Sciatic nerve (tissue), 2 donors: ENCODE results near the gene CCDC198. TPM values are rescaled to one million over a fixed set of nuclear protein-coding genes. Genes with fewer than 3 reads are reported as not detected.

Experiments used
- ATAC-seq: fragments of 200-7000 bp; cut with Tn5 transposase; one replicate; pipeline ENCODE4 v1.9.1; 2020; ENCODE audit warnings: mild to moderate bottlenecking, moderate library complexity
- DNase-seq: peaks from one replicate; pipeline ENCODE4 v3.0.0-alpha.2; 2020; ENCODE audit warnings: low spot score
- intact Hi-C: fragments of 100-400 bp; cut with DNase I; formaldehyde crosslinking; loops from one replicate; pipeline ENCODE4 v1.14.2; 2022
- total RNA-seq: library from RNA; stranded (reverse); fragmentation: NEBNext Ultra II Directional; extraction: Animal tissue kit (Norgen Biotek cat#: 25700); gene quantifications from one replicate; pipeline ENCODE4 v1.2.1, GENCODE V29; 2021
- donor health status: DM: no; HTN: no; CAD: no.
- donor health status: DM: no; HTN: no; CAD: no.

CCDC198 gene, protein sequence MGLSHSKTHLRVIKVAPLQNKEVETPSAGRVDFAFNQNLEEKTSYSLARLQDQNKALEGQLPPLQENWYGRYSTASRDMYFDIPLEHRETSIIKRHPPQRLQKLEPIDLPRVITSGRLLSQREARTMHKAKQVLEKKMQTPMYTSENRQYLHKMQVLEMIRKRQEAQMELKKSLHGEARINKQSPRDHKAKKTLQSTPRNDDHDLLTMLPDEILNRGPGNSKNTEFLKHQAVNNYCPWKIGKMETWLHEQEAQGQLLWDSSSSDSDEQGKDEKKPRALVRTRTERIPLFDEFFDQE
- not detected for total RNA-seq

DNA sequence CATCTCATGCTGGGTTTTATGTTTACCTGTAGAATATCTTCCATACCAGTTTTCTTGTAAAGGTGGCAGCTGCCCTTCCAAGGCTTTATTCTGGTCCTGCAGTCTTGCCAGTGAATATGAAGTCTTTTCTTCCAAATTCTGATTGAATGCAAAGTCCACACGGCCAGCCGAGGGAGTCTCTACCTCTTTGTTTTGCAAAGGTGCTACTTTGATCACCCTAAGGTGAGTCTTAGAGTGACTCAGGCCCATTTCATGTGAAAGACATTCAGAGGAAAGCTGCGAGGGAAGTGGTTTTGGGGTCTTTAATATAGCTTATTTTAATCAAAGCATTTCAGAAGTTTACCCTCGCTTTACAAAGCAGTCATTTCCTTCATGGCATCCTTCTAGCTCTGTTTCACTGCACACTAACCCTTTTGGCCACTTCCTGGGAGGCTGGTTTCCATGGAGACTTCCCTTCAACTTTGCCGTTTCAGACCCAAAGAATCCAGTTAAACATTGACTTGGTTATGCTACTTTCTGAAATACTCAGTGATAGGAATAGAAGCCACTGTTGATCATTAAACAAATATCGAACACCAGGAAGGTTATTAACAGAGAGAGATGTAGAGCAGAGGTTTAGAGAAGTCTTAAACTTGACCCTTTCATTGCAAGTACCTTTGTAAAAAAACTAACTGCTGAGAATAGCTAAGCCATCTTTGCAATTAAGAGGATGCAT is at the start of gene CCDC198:
Gene CCDC198, minus strand, starts transcription at position 391 of the 715 bp plus-strand sequence. Its CDS starts 142 bp downstream, at position 249.
- intact Hi-C loops, result no loop called here
- ATAC-seq (no peak), DNase-seq (no peak)

DNA sequence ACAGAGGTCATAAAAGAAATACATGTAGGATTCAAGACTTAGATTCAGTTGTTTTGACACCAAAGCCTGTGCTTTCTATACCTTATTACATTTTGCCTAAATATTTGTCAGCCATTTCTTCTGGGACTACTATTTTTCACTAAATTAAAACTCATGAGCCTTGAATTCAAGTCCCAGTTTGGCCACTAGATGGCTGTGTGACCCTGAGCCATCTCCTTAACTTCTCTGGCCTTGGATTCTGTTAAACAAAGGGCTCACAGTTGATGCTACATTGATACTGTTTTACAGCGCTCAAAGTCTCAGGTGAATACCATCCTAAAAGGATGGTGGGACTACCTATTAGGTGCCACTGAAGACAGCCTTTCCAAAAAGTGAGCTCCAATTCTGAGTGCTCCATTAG is 39.6 kb upstream of the CCDC198 start:
- intact Hi-C loops, result no loop called here
- ATAC-seq (no peak), DNase-seq (no peak)

DNA sequence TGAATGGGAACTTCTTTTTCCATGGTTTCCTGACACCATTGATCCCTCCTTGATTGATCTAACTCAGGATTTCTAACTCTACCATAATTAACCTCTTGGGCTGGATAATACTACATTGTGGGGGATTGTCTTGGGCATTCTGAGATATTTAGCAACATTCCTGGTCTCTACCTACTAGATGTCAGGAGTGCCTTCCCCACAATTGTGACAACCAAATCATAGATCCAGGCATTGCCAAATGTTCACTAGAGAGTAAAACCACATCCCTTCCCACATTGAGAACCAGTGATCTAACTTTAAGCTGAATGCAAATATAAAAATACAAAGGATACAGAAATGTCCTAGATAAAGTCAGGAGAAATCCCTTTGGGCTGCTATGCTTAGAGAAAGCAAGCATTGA is 36.9 kb upstream of the CCDC198 start:
- intact Hi-C loops, result no loop called here
- ATAC-seq (no peak), DNase-seq (no peak)

DNA sequence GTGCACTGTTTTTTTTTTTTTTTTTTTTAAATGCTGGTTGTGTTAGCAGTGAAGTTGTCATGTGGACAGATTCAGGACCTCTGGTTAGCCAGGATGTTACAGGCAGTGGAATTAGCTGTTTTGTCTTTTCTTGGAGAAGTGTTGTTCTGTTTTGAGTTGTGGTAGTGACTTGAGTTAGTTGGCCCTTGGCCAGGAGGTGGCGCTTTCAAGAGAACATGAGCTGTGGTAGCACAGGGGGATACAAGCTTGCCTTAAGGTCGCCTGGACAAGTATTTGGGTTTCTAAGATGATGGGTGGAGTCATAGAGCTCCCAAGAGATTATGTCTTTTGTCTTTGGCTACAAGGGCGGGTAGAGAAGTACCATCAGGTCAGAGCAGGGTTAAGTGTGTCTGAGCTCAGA is 33.3 kb upstream of the CCDC198 start:
- ATAC-seq, result no peak
- DNase-seq, result no peak
- intact Hi-C loops, result no loop called here

DNA sequence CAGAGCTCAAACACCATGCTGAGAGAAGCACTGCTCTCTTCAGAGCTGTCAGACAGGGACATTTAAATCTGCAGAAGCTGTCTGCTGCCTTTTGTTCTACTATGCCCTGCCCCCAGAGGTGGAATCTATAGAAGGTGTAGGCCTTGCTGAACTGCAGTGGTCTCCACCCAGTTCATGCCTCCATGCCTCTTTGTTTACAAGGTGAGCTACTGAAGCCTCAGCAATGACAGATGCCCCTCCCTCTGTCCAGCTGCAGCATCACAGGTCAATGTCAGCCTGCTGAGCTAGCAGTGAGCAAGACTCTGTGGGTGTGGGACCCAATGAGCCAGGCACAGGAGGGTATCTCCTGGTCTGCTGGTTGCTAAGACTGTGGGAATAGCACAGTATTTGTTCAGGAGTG is 25.4 kb upstream of the CCDC198 start:
- ATAC-seq, result no peak
- intact Hi-C loops, result no loop called here
- no peak for DNase-seq

DNA sequence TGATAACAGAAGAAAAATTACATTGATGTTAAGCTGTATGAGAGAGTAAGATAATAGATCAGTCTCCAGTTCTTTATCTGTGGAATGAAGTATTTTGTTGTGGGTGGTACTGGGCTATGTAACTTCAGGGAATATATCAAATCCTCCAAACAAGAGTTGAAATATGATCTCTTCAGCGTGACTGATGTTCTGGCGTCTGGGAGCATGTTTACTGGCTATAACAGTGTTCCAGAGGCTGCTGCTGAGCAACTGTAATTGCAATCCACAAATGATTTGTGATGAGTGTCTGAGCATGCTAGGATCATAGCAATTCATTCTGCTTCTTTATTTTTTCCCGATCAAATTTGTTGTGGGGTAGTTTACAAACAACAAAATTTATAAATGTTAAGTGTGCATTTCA is 18.6 kb upstream of the CCDC198 start:
- intact Hi-C loops, result no loop called here
- DNase-seq (no peak), ATAC-seq (no peak)

DNA sequence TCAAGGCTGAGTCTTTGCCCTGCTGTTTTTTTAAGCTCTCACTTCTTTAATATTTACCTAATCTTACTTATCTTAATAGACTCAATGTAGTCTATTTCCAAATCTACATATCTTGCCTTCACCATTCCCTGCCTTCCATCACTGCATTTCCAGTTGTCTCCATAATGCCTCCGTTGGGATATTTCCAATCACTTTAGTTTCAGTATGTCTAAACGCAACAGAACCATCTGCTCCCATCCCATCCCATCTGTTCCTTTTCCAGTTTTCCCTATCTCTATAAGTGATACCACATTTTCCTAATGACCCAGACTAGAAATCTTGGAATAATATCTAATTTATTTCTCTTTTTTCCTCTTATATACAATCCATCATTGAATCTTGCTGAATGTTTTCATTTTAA is 15.1 kb upstream of the CCDC198 start:
- no peak for ATAC-seq
- intact Hi-C loops, result no loop called here
- DNase-seq, result no peak

DNA sequence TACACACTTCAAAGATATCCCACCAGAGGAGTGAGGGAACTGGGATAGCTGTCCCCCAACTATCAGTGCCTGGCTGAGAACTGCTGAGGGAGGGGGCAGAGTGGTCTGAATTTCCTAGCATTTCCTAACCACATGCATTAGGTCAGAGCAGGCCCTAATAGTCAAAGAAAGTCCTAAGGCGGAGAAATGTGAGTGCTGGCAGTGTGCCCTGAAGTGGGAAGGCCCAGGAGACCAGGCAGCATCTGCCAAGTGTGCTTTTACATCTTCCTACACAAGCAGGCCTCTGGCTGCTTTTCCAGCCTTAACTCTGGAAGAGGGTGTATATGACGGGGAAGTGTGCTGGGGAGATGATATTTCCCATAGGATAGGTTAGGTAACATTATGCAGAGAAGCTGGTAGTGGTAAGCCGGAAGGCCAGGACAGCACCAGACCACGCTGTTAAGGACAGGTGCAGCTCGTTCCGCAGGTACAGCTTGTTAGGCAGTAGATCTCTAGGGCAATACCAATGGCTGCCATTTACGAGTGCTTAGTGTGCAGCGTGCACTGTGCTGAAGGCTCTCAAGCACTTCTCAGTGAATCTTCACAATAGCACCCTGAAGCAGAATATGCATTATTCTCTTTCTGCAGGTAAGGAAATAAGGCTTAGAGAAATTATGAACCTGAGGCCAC is 9.1 kb upstream of the CCDC198 start:
- DNase-seq, result peak; percentile 59
- intact Hi-C loops, result no loop called here
- peak; percentile 60 for ATAC-seq

DNA sequence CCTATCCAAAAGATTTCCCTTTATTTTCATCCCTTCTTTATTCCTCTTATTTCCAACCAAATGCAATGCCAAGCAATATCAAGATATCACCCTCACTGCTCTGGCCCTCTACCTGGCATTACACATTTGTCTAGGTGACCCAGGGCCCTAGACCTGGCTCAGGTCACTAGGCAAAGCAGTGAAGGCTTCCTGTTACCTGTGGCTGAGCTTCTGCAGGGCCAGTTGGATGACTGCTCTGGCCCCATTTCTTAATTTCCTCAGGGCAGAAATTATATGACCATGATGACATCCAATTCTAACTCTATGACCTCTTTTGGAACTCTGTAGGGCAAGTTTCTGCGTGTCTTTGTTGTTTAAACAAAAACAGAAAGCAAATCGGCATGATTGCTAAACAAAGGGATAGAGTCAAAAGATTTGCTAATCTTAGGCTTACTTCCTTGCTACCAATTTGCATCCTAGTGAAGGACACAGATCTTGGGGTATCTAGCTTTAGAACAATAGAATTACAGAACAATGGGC is 7.4 kb upstream of the CCDC198 start:
- ATAC-seq, result no peak
- intact Hi-C loops, result no loop called here
- DNase-seq, result no peak

DNA sequence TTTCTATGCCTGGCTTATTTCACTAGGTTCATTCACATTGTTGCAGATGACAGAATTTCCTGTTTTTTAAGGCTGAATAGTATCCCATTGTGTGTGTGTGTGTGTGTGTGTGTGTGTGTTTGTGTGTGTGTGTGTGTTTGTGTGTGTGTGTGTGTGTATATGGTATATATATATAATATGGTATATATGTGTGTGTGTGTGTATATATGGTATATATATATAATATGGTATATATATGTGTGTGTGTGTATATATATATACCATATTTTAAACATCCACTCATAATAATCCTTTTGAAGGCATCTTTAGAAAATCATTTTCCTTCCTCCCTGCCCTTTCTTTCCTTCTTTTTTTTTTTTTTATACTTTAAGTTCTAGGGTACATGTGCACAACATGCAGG is 5.0 kb upstream of the CCDC198 start:
- intact Hi-C loops, result no loop called here
- ATAC-seq (no peak), DNase-seq (no peak)

DNA sequence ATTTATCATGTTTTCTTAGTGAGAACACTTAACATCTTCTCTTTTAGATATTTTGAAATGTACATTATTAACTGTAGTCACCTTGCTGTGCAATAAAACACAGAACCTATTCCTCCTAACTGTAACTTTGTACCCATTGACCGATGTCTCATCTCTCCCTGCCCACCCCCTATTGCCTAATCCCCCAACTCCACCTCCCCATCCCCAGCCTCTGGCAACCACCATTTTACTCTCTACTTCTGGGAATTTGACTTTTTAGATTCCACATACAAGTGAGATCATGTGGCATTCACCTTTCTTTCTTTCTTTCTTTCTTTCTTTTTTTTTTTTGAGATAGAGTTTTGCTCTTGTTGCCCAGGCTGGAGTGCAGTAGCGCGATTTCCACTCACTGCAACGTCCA is 4.4 kb upstream of the CCDC198 start:
- DNase-seq, result no peak
- intact Hi-C loops, result no loop called here

DNA sequence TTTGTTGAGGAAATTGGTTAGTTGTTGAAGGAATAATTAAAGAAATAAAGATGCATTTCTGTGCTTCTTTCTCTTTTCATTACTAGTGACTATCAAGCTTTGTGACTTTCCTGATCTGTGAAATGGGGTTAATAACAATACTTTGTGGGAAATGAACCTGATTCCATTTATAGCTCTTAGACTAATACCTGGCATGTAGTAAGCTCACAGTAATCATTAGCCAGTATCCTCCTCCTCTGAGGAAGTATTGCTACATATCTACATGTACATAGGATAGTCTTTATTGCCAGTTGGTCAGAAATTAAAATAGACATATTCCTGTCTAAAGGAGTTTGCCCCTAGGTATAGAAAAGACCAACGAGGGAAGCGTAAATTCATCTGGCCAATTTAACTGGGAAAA is 1.8 kb upstream of the CCDC198 start:
- DNase-seq, result no peak
- intact Hi-C loops, result no loop called here
- ATAC-seq, result no peak

More for the DNA sequence above, 4.4 kb upstream of the CCDC198 start:
- no peak for ATAC-seq

DNA sequence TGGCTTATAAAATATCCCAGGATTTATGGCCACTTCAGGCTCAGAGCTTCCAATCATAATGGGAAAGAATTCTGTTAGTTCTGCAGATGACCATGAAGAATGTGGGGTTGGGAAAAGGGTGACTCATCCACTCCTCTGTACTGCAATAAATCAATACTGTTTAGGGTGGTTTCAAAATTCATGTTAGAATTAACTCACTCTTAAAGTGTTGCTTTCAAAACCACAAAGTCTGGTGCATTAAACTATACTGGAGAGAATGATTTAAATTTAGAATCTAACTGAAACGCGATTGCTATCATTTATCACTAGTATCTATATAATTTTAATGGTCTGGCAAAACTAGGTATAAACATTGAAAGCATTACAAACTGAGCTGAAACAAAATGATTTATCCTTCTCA is 798 bp downstream of the CCDC198 start:
- ATAC-seq, result no peak
- no peak for DNase-seq
- intact Hi-C loops, result no loop called here

DNA sequence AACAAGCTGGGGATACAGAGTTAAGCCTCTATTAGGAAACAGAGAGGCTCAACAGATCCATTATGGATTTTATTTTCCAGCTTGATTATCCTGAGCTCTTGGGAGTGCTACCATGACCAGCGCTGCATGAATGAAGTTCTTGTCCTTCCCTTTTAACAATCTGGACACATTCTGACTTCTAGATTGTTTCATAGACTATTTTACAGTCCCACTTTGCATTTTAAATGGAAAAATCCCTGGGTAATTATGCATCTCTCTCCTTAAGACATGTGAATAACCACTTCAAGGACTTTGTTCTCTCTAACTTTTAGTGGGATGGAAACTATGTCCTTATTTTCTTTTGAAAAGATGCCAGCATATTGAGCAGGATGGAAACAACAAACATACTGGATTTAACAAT is 2.0 kb downstream of the CCDC198 start:
- intact Hi-C loops, result no loop called here
- no peak for ATAC-seq
- no peak for DNase-seq

DNA sequence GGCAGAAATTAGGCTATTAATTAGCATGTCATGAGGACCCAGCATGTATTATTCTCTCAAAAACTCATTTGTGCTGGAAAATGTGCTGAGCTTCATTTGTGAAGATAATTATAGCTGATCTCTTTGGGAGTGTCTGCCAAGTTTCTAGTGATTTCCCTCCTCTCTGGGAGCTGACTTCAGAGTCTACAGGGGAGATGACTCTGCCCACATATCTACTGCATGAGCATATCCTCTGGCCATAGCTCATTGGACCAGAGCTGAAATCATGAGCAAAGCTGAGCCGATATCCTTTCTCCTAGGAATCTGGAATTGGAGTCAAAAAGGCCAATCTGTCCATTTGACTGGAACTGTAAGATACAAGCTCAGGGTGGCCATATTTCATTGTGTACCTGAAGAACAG is 5.9 kb downstream of the CCDC198 start:
- ATAC-seq, result no peak
- intact Hi-C loops, result no loop called here
- no peak for DNase-seq

DNA sequence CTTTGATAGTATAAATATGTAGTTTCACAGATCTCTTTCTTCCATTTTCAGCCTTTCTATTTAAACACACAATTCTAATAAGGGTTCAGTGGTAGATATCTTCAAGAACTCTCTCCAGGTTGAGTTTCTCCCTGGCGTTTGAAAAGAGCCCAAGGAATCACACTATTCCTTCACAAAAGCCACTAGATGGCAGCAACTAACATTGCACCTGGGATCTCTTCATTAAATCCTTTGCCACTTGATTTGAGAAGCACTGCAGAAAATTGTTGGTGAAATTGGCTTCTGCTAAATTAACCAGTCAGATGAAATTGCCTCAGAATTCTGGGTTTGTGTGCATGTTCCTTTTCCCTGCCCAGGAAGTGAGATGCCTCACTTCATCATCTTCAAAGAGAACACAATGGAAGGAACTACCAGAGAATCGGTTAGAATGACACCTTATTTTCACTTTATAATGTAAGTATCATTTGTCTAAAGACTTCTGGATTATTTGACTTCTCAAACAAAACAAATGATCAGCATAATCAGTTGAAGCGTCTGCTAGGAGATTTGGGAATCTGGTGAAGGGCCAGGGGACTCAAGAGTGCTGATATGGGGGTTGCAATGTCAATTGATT is 6.8 kb downstream of the CCDC198 start:
- ATAC-seq (peak; percentile 60), DNase-seq (no peak)

DNA sequence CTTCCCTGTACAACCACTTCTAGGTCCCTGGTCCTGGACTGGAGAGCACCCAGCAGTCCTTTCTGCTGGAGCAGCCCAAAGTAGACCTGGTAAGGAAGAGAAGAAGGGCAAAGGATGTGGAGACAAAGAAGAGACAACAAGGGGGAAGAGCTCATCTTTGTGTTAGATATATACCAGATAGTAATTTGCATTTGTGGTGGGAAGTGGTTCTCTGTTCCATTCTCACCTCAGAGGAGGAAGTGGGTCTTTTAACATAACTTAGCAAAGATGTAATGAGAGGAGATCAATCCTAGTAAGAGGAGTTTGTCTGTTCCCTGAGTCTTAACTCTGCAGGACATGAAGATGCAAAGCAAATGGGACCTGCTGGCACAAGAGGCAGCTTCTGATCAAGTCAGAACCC is 8.0 kb downstream of the CCDC198 start:
- intact Hi-C loops, result no loop called here
- DNase-seq (no peak), ATAC-seq (no peak)

More for the DNA sequence above, 6.8 kb downstream of the CCDC198 start:
- intact Hi-C loops, result no loop called here

DNA sequence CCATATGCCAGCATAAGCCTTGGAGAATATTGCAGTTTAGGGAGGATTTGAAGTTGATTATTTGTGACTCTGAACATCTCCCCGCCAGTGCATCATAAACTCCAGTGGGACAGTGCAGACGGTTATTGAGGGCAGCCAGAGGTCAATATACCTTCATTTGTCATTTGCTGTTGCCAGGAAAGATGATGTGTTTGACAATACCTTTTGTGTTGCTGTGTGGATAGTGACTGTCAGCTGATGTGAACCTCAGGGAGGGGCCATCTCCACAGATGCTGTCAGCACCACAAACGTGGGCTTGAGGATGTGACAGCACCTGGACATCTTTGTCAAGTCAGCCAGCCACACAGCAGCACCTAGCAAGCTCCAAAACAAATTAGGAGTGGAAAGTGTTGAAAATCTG is 11.5 kb downstream of the CCDC198 start:
- intact Hi-C loops, result no loop called here
- no peak for ATAC-seq
- no peak for DNase-seq

DNA sequence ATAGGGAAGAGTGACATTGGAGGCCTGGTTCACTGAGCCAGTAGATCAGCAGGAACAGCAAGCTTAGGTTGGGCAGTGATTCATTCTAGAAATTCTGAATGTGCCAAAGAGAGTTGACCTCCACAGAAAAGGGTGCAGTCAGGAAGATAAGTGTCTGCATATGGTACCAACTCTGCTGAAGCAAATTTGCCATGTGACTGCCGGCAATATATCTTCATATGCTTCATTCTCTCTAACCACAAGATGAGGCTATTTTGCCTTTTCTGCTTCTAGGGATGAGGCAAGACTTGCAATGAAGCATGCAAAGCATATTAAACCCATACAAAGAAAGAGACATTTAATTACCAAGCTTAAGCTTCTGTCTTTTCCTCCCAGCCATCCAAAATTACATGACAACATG is 13.6 kb downstream of the CCDC198 start:
- ATAC-seq (no peak), DNase-seq (no peak)
- intact Hi-C loops, result no loop called here

DNA sequence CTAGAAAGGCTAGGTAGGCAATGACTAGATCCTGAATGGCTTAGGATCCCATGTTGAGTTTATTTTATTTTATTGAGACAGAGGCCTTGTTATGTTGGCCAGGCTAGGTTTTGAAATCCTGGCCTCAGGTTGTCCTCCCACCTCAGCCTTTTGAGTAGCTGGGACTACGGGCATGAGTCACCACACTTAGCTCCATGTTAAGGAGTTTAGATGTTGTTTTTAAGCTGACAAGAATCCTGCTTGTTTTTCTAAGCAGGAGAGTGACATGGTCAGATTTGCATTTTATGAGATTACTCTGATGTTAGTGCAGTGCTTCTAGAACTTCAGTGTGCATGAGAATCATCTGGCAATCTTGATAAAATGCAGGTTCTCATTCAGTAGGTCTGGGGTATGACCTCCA is 14.5 kb downstream of the CCDC198 start:
- intact Hi-C loops, result no loop called here
- ATAC-seq (no peak), DNase-seq (no peak)
